SK-N-SH (cell line): ENCODE results near the gene CACNA2D1.
"Not testable (repeated sequence)": the region's sequence is repeated elsewhere in the genome, so short reads cannot be mapped to it uniquely, and the experiment has no call there.

ENCODE experiments used
- FOSL2 ChIP-seq: IDR thresholded peaks from 2 replicates; pipeline ENCODE4 v1.4.0; 2012; ENCODE audit warnings: low read depth, mild to moderate bottlenecking, moderate library complexity, borderline replicate concordance
- JUND ChIP-seq: IDR thresholded peaks from 2 replicates; pipeline ENCODE4 v1.4.0; 2012
- NRF1 ChIP-seq: IDR thresholded peaks from 2 replicates; pipeline ENCODE4 v1.6.1; 2012; ENCODE audit warnings: low read depth, mild to moderate bottlenecking, low read length
- POLR2AphosphoS5 ChIP-seq: IDR thresholded peaks from 2 replicates; pipeline ENCODE4 v1.6.1; 2012; ENCODE audit warnings: low read depth, low read length
- RCOR1 ChIP-seq: fragments of 150-350 bp; IDR thresholded peaks from 2 replicates; pipeline ENCODE4 v1.6.1; 2017; ENCODE audit warnings: antibody characterized with exemption, low read length
- SIN3A ChIP-seq: IDR thresholded peaks from 2 replicates; pipeline ENCODE4 v1.6.1; 2012; ENCODE audit warnings: low read depth, mild to moderate bottlenecking, low read length, moderate library complexity, borderline replicate concordance
- YY1 ChIP-seq: IDR thresholded peaks from 2 replicates; pipeline ENCODE4 v1.4.0; 2012; ENCODE audit warnings: low read depth, mild to moderate bottlenecking
- TF ChIP-seq, protein P1 (sequence below): fragments of 200-600 bp; sonication (generic); IDR thresholded peaks from 2 replicates; pipeline ENCODE4 v1.6.1; 2017; ENCODE audit warnings: antibody characterized with exemption, mild to moderate bottlenecking, moderate library complexity
- TF ChIP-seq, protein P2 (sequence below): fragments of 150-350 bp; IDR thresholded peaks from 2 replicates; pipeline ENCODE4 v1.6.1; 2017; ENCODE audit warnings: antibody characterized with exemption, low read length, low read depth, borderline replicate concordance
- TF ChIP-seq, protein P3 (sequence below): IDR thresholded peaks from 2 replicates; pipeline ENCODE4 v1.6.1; 2012; ENCODE audit warnings: mild to moderate bottlenecking, low read depth, low read length, moderate library complexity

DNA sequence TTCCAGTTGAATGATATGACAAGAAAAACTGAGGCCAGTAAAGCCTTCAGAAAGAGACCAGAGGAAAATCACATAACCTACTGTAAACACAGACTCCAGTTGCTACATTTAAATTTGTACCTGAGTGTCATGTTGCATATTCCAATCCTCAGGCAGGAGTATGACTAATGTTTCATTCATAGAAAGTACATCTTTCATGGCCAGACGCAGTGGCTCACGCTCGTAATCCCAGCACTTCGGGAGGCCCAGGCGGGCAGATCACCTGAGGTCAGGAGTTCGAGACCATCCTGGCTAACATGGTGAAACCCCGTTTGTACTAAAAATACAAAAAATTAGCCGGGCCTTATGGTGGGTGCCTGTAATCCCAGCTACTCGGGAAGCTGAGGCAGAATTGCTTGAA is 429.0 kb downstream of the CACNA2D1 start:
- not testable (repeated sequence) for TF ChIP-seq NRF1, POLR2AphosphoS5, RCOR1, YY1, JUND, FOSL2, SIN3A
- TF ChIP-seq, protein P1, sequence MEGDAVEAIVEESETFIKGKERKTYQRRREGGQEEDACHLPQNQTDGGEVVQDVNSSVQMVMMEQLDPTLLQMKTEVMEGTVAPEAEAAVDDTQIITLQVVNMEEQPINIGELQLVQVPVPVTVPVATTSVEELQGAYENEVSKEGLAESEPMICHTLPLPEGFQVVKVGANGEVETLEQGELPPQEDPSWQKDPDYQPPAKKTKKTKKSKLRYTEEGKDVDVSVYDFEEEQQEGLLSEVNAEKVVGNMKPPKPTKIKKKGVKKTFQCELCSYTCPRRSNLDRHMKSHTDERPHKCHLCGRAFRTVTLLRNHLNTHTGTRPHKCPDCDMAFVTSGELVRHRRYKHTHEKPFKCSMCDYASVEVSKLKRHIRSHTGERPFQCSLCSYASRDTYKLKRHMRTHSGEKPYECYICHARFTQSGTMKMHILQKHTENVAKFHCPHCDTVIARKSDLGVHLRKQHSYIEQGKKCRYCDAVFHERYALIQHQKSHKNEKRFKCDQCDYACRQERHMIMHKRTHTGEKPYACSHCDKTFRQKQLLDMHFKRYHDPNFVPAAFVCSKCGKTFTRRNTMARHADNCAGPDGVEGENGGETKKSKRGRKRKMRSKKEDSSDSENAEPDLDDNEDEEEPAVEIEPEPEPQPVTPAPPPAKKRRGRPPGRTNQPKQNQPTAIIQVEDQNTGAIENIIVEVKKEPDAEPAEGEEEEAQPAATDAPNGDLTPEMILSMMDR, result not testable (repeated sequence)
- TF ChIP-seq, protein P2, sequence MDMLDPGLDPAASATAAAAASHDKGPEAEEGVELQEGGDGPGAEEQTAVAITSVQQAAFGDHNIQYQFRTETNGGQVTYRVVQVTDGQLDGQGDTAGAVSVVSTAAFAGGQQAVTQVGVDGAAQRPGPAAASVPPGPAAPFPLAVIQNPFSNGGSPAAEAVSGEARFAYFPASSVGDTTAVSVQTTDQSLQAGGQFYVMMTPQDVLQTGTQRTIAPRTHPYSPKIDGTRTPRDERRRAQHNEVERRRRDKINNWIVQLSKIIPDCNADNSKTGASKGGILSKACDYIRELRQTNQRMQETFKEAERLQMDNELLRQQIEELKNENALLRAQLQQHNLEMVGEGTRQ, result not testable (repeated sequence)
- TF ChIP-seq, protein P3, sequence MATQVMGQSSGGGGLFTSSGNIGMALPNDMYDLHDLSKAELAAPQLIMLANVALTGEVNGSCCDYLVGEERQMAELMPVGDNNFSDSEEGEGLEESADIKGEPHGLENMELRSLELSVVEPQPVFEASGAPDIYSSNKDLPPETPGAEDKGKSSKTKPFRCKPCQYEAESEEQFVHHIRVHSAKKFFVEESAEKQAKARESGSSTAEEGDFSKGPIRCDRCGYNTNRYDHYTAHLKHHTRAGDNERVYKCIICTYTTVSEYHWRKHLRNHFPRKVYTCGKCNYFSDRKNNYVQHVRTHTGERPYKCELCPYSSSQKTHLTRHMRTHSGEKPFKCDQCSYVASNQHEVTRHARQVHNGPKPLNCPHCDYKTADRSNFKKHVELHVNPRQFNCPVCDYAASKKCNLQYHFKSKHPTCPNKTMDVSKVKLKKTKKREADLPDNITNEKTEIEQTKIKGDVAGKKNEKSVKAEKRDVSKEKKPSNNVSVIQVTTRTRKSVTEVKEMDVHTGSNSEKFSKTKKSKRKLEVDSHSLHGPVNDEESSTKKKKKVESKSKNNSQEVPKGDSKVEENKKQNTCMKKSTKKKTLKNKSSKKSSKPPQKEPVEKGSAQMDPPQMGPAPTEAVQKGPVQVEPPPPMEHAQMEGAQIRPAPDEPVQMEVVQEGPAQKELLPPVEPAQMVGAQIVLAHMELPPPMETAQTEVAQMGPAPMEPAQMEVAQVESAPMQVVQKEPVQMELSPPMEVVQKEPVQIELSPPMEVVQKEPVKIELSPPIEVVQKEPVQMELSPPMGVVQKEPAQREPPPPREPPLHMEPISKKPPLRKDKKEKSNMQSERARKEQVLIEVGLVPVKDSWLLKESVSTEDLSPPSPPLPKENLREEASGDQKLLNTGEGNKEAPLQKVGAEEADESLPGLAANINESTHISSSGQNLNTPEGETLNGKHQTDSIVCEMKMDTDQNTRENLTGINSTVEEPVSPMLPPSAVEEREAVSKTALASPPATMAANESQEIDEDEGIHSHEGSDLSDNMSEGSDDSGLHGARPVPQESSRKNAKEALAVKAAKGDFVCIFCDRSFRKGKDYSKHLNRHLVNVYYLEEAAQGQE, result not testable (repeated sequence)
